HepG2 (cell line): ENCODE measurements around the gene ABCA2. TPM values are rescaled to one million over a fixed set of nuclear protein-coding genes. Genes with fewer than 3 reads are reported as not detected.

Experiments used
- ATAC-seq: fragments of 200-7000 bp; cut with Tn5 transposase; 3 replicates; pipeline ENCODE4 v1.9.1; 2020; ENCODE audit warnings: mild to moderate bottlenecking, moderate library complexity
- BruUV-seq: library from RNA; stranded (reverse); fragments of 400-500 nt; replicated peaks from 2 replicates; lab custom pipeline; 2021; lab: Mats Ljungman, UMichigan
- CTCF ChIA-PET: fragments of 300-600 bp; formaldehyde crosslinking; extraction: SDS; loops from one replicate; lab custom pipeline; 2021; ENCODE audit warnings: low total read pairs, inconsistent platforms, low intra/inter-chr PET ratio; lab: Yijun Ruan, JAX
- POLR2A ChIA-PET: fragments of 350-600 bp; sonication (Branson Sonifier 250); formaldehyde crosslinking; loops from one replicate; lab custom pipeline; 2020; ENCODE audit warnings: antibody characterized with exemption, inconsistent platforms; lab: Yijun Ruan, JAX
- DNase-seq: peaks from one replicate; pipeline ENCODE4 v3.0.0-alpha.2; 2015; ENCODE audit warnings: low spot score
- FAIRE-seq: peaks from 3 replicates; lab custom pipeline; 2011; peaks lifted over from hg19 to GRCh38; lab: Jason Lieb, UNC
- H2AFZ ChIP-seq: one replicate; pipeline ENCODE4 v1.6.1; 2011; ENCODE audit warnings: low read length, inconsistent platforms
- H3K27ac ChIP-seq: fragments of 300-600 bp; 3 replicates; pipeline ENCODE4 v1.8.0; 2011; ENCODE audit warnings: mixed run types, mild to moderate bottlenecking, mixed read lengths, low read length, inconsistent platforms; ENCODE audit not compliant: insufficient read depth; ENCODE audit errors: extremely low read length
- H3K27me3 ChIP-seq, 2 experiments: fragments of 200-600 bp in 1 of 2; 2 replicates in 1 of 2; 3 replicates in 1 of 2; pipeline versions ENCODE4 v1.6.0 to v1.8.0; 2011; ENCODE audit warnings: low read length in 2 of 2, mild to moderate bottlenecking in 2 of 2, moderate library complexity in 2 of 2, inconsistent platforms in 1 of 2; ENCODE audit not compliant: insufficient read depth in 2 of 2, control insufficient read depth in 1 of 2
- H3K36me3 ChIP-seq, 2 experiments: fragments of 200-600 bp in 1 of 2; replicated peaks in 1 of 2; 2 replicates in 1 of 2; 3 replicates in 1 of 2; pipeline versions ENCODE4 v1.5.1 to v1.8.0; 2011; ENCODE audit warnings: low read length in 2 of 2, inconsistent platforms in 1 of 2; ENCODE audit not compliant: insufficient read depth in 2 of 2, control insufficient read depth in 1 of 2
- H3K4me1 ChIP-seq: 2 replicates; pipeline ENCODE4 v1.5.1; 2012; ENCODE audit warnings: low read length, inconsistent platforms; ENCODE audit not compliant: insufficient read depth
- H3K4me2 ChIP-seq: 2 replicates; pipeline ENCODE4 v1.6.0; 2011; ENCODE audit warnings: low read depth, low read length, inconsistent platforms
- H3K4me3 ChIP-seq, 3 experiments: fragments of 200-600 bp in 1 of 3; sonication (generic), shearing (Covaris generic) in 1 of 3; replicated peaks in 1 of 3; 2 replicates each; pipeline ENCODE4 v1.5.1; 2011 to 2016; ENCODE audit warnings: low read length in 3 of 3, inconsistent platforms in 2 of 3, low read depth in 2 of 3, mild to moderate bottlenecking in 2 of 3, control low read depth in 1 of 3, mixed read lengths in 1 of 3; ENCODE audit not compliant: insufficient read depth in 1 of 3
- H3K79me2 ChIP-seq: one replicate; pipeline ENCODE4 v1.6.1; 2011; ENCODE audit warnings: low read length, inconsistent platforms; ENCODE audit not compliant: insufficient read depth
- H3K9ac ChIP-seq: 2 replicates; pipeline ENCODE4 v1.6.0; 2011; ENCODE audit warnings: mild to moderate bottlenecking, low read depth, low read length, inconsistent platforms; ENCODE audit not compliant: insufficient read depth
- H3K9me3 ChIP-seq: 2 replicates; pipeline ENCODE4 v1.5.1; 2012; ENCODE audit warnings: mild to moderate bottlenecking, low read length
- H4K20me1 ChIP-seq: 2 replicates; pipeline ENCODE4 v1.6.0; 2011; ENCODE audit warnings: inconsistent platforms, mild to moderate bottlenecking, low read length, moderate library complexity; ENCODE audit not compliant: insufficient read depth
- PHF21A ChIP-seq: sonication (generic); formaldehyde crosslinking; IDR thresholded peaks from 2 replicates; pipeline ENCODE4 v1.5.0; 2020; ENCODE audit warnings: mild to moderate bottlenecking, missing genetic modification reagents
- ZNF234 ChIP-seq: sonication (generic); formaldehyde crosslinking; conservative IDR thresholded peaks from 2 replicates; pipeline ENCODE4 v1.5.1; 2020; ENCODE audit warnings: mild to moderate bottlenecking, missing genetic modification reagents
- ZNF546 ChIP-seq: sonication (generic); formaldehyde crosslinking; conservative IDR thresholded peaks from 2 replicates; pipeline ENCODE4 v1.8.1; 2023; ENCODE audit warnings: mild to moderate bottlenecking, missing genetic modification reagents
- ZNF780A ChIP-seq: sonication (generic); formaldehyde crosslinking; IDR thresholded peaks from 2 replicates; pipeline ENCODE4 v1.8.0; 2022; ENCODE audit warnings: mild to moderate bottlenecking, missing genetic modification reagents, moderate library complexity
- WGBS: methylation state at CpG from one replicate; pipeline ENCODE4 v1.1.6; 2017; ENCODE audit warnings: low lambda C conversion rate; 5-methylcytosine and 5-hydroxymethylcytosine counted together
- in situ Hi-C: cut with HindIII; loops from 2 replicates; pipeline ENCODE4 v1.10.0; 2017; ENCODE audit warnings: low pct_unique_long_range_greater_than_20kb; ENCODE audit not compliant: extremely low pct_ligation_motif_present
- intact Hi-C: fragments of 100-400 bp; cut with micrococcal nuclease; formaldehyde crosslinking; loops from one replicate; pipeline ENCODE4 v1.10.0; 2022; ENCODE audit not compliant: unreplicated experiment
- polyA plus RNA-seq, 8 experiments: library from polyadenylated mRNA; depleted of rRNA in 3 of 8; stranded (reverse) in 7 of 8; unstranded in 1 of 8; fragments of >200 nt; fragmentation: Illumina TruSeq in 4 of 8; extraction: Trizol in 4 of 8; gene quantifications; 2 replicates each; pipeline versions ENCODE4 v1.2.1 to v1.2.3, GENCODE V29; 2011 to 2016; ENCODE audit warnings: low read depth in 4 of 8, missing spikeins in 1 of 8, mixed read lengths in 1 of 8; ENCODE audit not compliant: insufficient read depth in 1 of 8
- total RNA-seq, 5 experiments: library from RNA; depleted of rRNA; stranded (reverse); fragments of >200 nt; fragmentation: Illumina TruSeq; extraction: Trizol; gene quantifications; 2 replicates each; pipeline ENCODE4 v1.2.3, GENCODE V29; 2016; ENCODE audit warnings: low read depth in 1 of 5
- TF ChIP-seq, protein P1 (sequence below): sonication (generic); formaldehyde crosslinking; IDR thresholded peaks from 2 replicates; pipeline ENCODE4 v1.5.0; 2020; ENCODE audit warnings: mild to moderate bottlenecking, missing genetic modification reagents

ABCA2 gene
- total and polyA plus RNA-seq, 2 of the 13 experiments (the other 11 are each of a cell fraction or from before 2014, with no cell fraction given), result 2.9 to 19.2 TPM

DNA sequence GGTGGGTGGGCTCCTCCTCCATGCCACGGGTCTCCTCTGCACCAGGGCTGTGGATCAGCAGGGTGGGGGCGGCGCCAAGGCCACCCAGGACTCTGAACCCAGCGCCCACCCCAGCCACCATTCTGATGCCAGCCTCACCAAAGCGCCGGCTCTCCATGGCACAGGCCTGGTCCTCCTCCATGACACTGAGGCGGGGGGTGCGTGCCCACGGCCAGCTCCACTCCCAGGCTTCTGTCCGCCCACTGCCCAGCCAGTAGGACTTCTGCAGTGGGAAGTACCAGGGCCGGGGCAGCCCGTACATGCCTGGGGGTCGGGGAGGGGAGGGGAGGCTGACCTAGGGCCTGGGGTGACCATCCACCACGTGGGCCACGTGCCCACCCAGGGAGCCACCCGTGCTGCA, 11.6 kb downstream of the ABCA2 start (continued):
- TF ChIP-seq, protein P1, sequence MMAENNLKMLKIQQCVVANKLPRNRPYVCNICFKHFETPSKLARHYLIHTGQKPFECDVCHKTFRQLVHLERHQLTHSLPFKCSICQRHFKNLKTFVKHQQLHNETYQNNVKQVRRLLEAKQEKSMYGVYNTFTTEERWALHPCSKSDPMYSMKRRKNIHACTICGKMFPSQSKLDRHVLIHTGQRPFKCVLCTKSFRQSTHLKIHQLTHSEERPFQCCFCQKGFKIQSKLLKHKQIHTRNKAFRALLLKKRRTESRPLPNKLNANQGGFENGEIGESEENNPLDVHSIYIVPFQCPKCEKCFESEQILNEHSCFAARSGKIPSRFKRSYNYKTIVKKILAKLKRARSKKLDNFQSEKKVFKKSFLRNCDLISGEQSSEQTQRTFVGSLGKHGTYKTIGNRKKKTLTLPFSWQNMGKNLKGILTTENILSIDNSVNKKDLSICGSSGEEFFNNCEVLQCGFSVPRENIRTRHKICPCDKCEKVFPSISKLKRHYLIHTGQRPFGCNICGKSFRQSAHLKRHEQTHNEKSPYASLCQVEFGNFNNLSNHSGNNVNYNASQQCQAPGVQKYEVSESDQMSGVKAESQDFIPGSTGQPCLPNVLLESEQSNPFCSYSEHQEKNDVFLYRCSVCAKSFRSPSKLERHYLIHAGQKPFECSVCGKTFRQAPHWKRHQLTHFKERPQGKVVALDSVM (CRISPR knock-in tag), result no peak
- TF ChIP-seq ZNF546 (CRISPR knock-in tag) (no peak), ZNF780A (no peak)
- TF ChIP-seq, all 625 proteins: peak for 0

GRCh38 chr9:137015976-137016375, 12.1 kb downstream of the ABCA2 start:
- FAIRE-seq, result no peak
- no peaks in the 10 kb centered on the region for H3K9me3 ChIP-seq
- 92% methylated on average over 14 of the region's 21 CpGs for WGBS
- in situ Hi-C loops, result no loop called here
- TF ChIP-seq PHF21A (CRISPR knock-in tag) (no peak), ZNF234 (CRISPR knock-in tag) (no peak)
- intact Hi-C loops, result no loop called here
- ChIA-PET CTCF (no interaction called here), POLR2A (no interaction called here)
- H3K27ac ChIP-seq, result no peak overlapping the region
- no peak overlapping the region for H3K4me2 ChIP-seq
- DNase-seq, result no peak
- H3K79me2 ChIP-seq, result no peaks in the 10 kb centered on the region
- no peak for ATAC-seq
- H3K4me3 ChIP-seq, result no peak overlapping the region
- BruUV-seq, result no TSS peak
- no peaks in the 10 kb centered on the region for H3K4me1 ChIP-seq
- no peaks in the 10 kb centered on the region for H3K27me3 ChIP-seq
- peaks cover 1 to 2% of the 10 kb centered on the region in 2 experiments; a peak in 1 of 5 replicates for H3K36me3 ChIP-seq
- no peaks in the 10 kb centered on the region for H4K20me1 ChIP-seq
- H2AFZ ChIP-seq, result no peak overlapping the region
- no peak overlapping the region for H3K9ac ChIP-seq
